Measurements from ENCODE around the gene MORN4. TPM values are rescaled to one million over a fixed set of nuclear protein-coding genes. Genes with fewer than 3 reads are reported as not detected.
A peak's percentile ranks its signal among the peaks of the same experiment; 100 is the strongest.
"Not testable (repeated sequence)": the region's sequence is repeated elsewhere in the genome, so short reads cannot be mapped to it uniquely, and the experiment has no call there.

MORN4 gene
- total and polyA plus RNA-seq, 2 donors (not counting 3 experiments of a cell fraction or from before 2014, with no cell fraction given): 12.2 to 13.9 TPM

GRCh38 chr10:97650726-97651125, 17.4 kb upstream of the MORN4 start:
- H3K9ac ChIP-seq (replicated peaks; ENCODE audit: extremely low read depth, insufficient read depth, low read length): no peak overlapping the region
- ChIA-PET POLR2A (no interaction called here), CTCF (no interaction called here)
- intact Hi-C loops (cut with micrococcal nuclease): no loop called here
- no peaks in the 10 kb centered on the region for H3K9me1 ChIP-seq (replicated peaks; ENCODE audit: control insufficient read depth, extremely low read depth, insufficient read depth, low read length)
- DNase-seq (ENCODE audit: low read depth, low spot score) (no peak), FAIRE-seq (no peak)
- H3K27ac ChIP-seq (ENCODE audit: insufficient read depth, low read depth, low read length): no peak overlapping the region
- H3K27me3 ChIP-seq (ENCODE audit: control insufficient read depth in 2 of 2, insufficient read depth in 2 of 2, low read length in 2 of 2): no peaks in the 10 kb centered on the region
- BruUV-seq (replicated peaks): no TSS peak
- H3K4me2 ChIP-seq (ENCODE audit: insufficient read depth, low read length): no peak overlapping the region
- no peak overlapping the region for H2AFZ ChIP-seq (ENCODE audit: low read depth, low read length)
- H4K20me1 ChIP-seq (replicated peaks; ENCODE audit: control insufficient read depth, extremely low read depth, insufficient read depth, low read length): no peaks in the 10 kb centered on the region
- dilution Hi-C loops (cut with MboI; ENCODE audit: extremely low pct_ligation_motif_present, low sequenced_read_pairs): no loop called here
- H3K4me3 ChIP-seq (replicated peaks in 1 of 3; ENCODE audit: insufficient read depth in 1 of 3, low read depth in 1 of 3, low read length in 3 of 3): no peak overlapping the region
- peaks cover 9 to 13% of the 10 kb centered on the region in 2 experiments for H3K36me3 ChIP-seq (ENCODE audit: control insufficient read depth in 2 of 2, extremely low read depth in 1 of 2, insufficient read depth in 2 of 2, low read length in 2 of 2)
- peaks cover 17% of the 10 kb centered on the region for H3K4me1 ChIP-seq (ENCODE audit: control insufficient read depth, extremely low read depth, insufficient read depth, low read length)
- TF ChIP-seq GATA2 (IDR thresholded peaks at IDR 0.05; ENCODE audit: insufficient read depth, insufficient read length, low read depth, low read length) (no peak), MAX (IDR thresholded peaks at IDR 0.05; ENCODE audit: insufficient read depth, insufficient read length) (no peak), POLR2AphosphoS5 (IDR thresholded peaks at IDR 0.05; ENCODE audit: insufficient read depth, low read depth, low read length) (no peak), POLR2A (IDR thresholded peaks at IDR 0.05; ENCODE audit: low read depth, low read length) (no peak), CTCF (IDR thresholded peaks at IDR 0.05; ENCODE audit: extremely low read depth in 1 of 2, insufficient read depth in 1 of 2, low read depth in 1 of 2, low read length in 2 of 2) (no peak), EZH2 (IDR thresholded peaks at IDR 0.05; ENCODE audit: borderline replicate concordance, low read depth, low read length, severe bottlenecking) (no peak), JUN (IDR thresholded peaks at IDR 0.05; ENCODE audit: borderline replicate concordance, insufficient read depth, insufficient read length, low read depth) (no peak), FOS (IDR thresholded peaks at IDR 0.05; ENCODE audit: borderline replicate concordance, insufficient read depth, low read length) (no peak), MYC (IDR thresholded peaks at IDR 0.05; ENCODE audit: low read depth, low read length) (no peak)
- no peaks in the 10 kb centered on the region for H3K9me3 ChIP-seq (replicated peaks; ENCODE audit: control insufficient read depth, insufficient read depth, low read length)
- peaks cover 15% of the 10 kb centered on the region for H3K79me2 ChIP-seq (ENCODE audit: control insufficient read depth, insufficient read depth, low read length)

DNA sequence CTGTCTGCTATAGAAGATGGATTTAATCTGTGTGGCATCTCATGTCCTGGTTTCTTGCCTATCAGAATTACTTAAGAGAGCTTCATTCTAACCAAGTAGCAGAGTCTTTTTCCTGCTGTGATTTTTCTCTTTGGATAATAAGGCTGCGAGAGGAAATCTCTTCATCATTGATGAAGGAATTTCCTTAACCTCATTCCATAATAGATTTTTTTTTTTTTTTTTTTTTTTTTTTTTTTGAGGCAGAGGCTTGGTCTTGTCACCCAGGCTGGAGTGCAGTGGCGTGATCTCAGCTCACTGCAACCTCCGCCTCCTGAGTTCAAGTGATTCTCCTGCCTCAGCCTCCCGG, 16.1 kb upstream of the MORN4 start:
- H3K4me1 ChIP-seq (ENCODE audit: control insufficient read depth, extremely low read depth, insufficient read depth, low read length): peaks cover 17% of the 10 kb centered on the region
- intact Hi-C loops (cut with micrococcal nuclease): loop anchor here (1.0 kb wide), 1 partner anchor 9 kb away; the partner anchor contains the start of gene PI4K2A
- H3K9me3 ChIP-seq (replicated peaks; ENCODE audit: control insufficient read depth, insufficient read depth, low read length); H4K20me1 ChIP-seq (replicated peaks; ENCODE audit: control insufficient read depth, extremely low read depth, insufficient read depth, low read length); POLR2A ChIA-PET; H2AFZ ChIP-seq (ENCODE audit: low read depth, low read length); DNase-seq (ENCODE audit: low read depth, low spot score); H3K27me3 ChIP-seq (ENCODE audit: control insufficient read depth in 2 of 2, insufficient read depth in 2 of 2, low read length in 2 of 2); H3K4me3 ChIP-seq (replicated peaks in 1 of 3; ENCODE audit: insufficient read depth in 1 of 3, low read depth in 1 of 3, low read length in 3 of 3); FAIRE-seq; dilution Hi-C loops (cut with MboI; ENCODE audit: extremely low pct_ligation_motif_present, low sequenced_read_pairs); H3K9me1 ChIP-seq (replicated peaks; ENCODE audit: control insufficient read depth, extremely low read depth, insufficient read depth, low read length): not testable (repeated sequence)
- H3K79me2 ChIP-seq (ENCODE audit: control insufficient read depth, insufficient read depth, low read length): peaks cover 16% of the 10 kb centered on the region
- BruUV-seq (replicated peaks): TSS peak; percentile 27
- CTCF ChIA-PET: interaction anchor here (0.7 to 1.3 kb wide), 11 partner anchors 8 to 77 kb away, joined by 3 to 4 read pairs (median 3); partner anchors contain the start of gene PI4K2A
- peak overlapping the region; percentile 68 for H3K9ac ChIP-seq (replicated peaks; ENCODE audit: extremely low read depth, insufficient read depth, low read length)
- peak overlapping the region; percentile 87 for H3K27ac ChIP-seq (ENCODE audit: insufficient read depth, low read depth, low read length)
- peak overlapping the region; percentile 89 for H3K4me2 ChIP-seq (ENCODE audit: insufficient read depth, low read length)
- peaks cover 9 to 18% of the 10 kb centered on the region in 2 experiments for H3K36me3 ChIP-seq (ENCODE audit: control insufficient read depth in 2 of 2, extremely low read depth in 1 of 2, insufficient read depth in 2 of 2, low read length in 2 of 2)

All from endothelial cell of umbilical vein (primary cell).